ENCODE data around the gene TTC23.

DNA sequence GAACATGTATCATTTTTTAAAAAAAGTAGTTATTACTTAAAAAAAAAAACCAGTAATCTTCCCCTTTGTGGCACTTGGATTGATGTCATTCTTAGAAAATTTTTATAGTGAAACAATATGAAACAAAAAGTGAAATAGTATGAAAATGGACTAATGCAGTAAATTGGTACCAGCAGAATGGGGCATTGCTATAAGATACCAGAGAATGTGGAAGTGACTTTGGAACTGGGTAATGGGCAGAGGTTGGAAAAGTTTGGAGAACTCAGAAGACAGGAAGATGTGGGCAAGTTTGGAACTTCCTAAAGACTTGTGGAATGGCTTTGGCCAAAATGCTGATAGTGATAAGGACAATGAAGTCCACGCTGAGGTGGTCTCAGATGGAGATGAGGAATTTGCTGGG, 66.6 kb downstream of the TTC23 start:
- TF ChIP-seq, protein P1, sequence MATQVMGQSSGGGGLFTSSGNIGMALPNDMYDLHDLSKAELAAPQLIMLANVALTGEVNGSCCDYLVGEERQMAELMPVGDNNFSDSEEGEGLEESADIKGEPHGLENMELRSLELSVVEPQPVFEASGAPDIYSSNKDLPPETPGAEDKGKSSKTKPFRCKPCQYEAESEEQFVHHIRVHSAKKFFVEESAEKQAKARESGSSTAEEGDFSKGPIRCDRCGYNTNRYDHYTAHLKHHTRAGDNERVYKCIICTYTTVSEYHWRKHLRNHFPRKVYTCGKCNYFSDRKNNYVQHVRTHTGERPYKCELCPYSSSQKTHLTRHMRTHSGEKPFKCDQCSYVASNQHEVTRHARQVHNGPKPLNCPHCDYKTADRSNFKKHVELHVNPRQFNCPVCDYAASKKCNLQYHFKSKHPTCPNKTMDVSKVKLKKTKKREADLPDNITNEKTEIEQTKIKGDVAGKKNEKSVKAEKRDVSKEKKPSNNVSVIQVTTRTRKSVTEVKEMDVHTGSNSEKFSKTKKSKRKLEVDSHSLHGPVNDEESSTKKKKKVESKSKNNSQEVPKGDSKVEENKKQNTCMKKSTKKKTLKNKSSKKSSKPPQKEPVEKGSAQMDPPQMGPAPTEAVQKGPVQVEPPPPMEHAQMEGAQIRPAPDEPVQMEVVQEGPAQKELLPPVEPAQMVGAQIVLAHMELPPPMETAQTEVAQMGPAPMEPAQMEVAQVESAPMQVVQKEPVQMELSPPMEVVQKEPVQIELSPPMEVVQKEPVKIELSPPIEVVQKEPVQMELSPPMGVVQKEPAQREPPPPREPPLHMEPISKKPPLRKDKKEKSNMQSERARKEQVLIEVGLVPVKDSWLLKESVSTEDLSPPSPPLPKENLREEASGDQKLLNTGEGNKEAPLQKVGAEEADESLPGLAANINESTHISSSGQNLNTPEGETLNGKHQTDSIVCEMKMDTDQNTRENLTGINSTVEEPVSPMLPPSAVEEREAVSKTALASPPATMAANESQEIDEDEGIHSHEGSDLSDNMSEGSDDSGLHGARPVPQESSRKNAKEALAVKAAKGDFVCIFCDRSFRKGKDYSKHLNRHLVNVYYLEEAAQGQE (IDR thresholded peaks at IDR 0.05; ENCODE audit: insufficient read depth in 1 of 2, low read depth in 2 of 2, low read length in 2 of 2) = no peak
- TF ChIP-seq FOXP2 (optimal IDR thresholded peaks at IDR 0.05; ENCODE audit: borderline replicate concordance, extremely low read depth, extremely low read length, insufficient read depth) (no peak), POLR2AphosphoS5 (IDR thresholded peaks at IDR 0.05; ENCODE audit: low read depth, low read length) (no peak)

All from PFSK-1 (cell line).